GM19351 (cell line): ENCODE measurements around the gene RPGR.

Experiments
- ATAC-seq: cut with Tn5 transposase; IDR thresholded peaks from one replicate; pipeline ENCODE4 v1.9.1; 2021; ENCODE audit warnings: mild to moderate bottlenecking, moderate library complexity; ENCODE audit not compliant: unreplicated experiment

Gene RPGR

DNA sequence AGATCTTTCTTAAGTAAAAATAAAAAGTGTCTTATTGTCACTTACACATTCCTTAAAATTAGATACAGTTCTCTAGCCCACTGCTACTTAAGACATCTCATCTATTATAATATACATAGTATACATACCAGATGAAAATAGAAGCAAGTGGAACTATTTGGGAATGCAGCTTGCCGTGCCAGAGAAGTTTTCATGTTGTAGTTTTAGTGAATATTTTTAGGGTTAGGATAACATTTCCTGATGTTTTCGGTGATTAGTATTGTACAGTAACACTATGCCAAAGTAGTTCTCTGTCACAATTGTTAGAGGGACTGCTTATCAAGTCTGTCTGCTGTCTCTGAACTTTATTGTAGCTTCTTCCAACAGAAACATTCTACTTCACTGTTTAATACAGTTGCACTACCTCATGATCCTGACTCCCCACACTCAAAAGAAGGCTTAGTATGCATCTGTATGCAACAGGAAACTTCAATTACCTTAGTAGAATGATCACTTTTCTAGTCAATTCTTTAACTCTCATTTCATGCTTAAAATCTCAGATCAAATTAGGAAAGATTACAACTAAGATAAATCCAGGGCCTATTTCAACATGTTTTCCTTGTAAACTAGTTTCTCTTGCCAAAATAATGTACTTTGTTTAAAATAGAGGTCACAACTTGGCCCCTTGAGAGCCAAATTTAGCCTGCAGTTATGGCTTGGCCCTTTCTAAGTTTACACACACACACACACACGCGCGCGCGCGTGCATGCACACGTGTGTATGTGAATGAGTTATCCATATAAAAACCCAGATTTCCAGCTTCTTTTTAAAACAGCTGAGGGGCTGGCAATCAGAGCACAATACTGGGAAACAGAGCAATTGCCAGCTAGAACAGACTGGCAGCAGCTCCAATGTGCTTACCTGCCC, 64.3 kb downstream of the RPGR start:
- ATAC-seq: no peak

DNA sequence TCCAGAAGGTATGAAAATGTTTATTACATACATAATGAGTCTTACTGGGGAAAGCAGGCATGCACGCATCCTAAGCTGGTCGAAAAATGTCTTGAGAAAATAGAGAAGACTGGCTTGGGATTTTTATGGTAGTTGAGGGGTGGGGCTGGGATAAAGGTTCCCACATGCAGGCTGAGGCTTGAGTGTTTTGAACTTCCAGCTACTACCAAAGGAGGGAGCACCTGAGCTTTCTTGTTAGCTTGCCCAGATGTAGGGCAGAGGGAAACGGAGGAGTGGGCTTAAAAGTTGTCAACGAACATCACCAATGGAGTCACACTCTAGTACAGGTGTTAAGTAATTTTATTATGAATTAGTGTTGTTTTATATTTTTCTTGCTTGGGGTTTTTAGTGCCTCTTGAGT, 67.1 kb downstream of the RPGR start:
- ATAC-seq: peak; percentile 80

DNA sequence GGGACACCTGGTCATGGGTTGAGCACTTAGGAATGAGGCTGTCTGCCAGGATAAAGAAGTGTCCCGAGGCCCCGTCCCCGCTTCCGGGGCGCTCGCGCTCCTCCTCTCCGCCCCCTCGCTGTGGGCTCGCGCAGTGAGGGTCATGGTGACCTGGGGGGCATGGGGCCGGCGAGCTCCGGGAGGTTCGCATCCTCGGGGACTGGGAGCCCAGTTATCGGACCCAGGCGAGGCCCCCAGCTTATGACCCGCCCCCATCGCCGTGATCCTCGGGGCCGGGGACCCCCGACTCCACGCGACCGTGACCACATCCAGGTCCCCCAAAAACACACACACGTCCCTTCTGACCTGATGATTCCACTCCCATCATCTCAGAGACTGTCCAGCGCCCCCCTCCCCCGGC, 71.3 kb downstream of the RPGR start:
- no peak for ATAC-seq

DNA sequence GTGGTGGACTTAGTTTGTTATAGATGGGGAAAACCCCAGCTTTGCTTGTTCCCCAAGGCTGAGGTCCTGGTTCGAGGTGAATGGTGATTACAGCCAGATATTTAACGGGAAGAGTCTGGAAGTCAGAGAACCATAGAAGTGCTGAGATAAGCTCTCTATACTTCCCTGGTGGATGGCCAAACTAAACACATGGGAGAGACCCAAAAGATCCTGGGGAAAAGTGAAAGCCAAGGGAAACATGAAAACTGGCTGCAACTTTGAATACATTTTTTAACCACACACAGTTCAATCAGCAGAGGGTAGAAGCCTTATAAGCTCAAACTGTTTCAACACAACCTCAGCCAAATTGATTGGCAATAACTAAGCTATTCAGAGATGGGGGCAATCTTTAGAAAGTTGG, 77.3 kb downstream of the RPGR start:
- no peak for ATAC-seq

DNA sequence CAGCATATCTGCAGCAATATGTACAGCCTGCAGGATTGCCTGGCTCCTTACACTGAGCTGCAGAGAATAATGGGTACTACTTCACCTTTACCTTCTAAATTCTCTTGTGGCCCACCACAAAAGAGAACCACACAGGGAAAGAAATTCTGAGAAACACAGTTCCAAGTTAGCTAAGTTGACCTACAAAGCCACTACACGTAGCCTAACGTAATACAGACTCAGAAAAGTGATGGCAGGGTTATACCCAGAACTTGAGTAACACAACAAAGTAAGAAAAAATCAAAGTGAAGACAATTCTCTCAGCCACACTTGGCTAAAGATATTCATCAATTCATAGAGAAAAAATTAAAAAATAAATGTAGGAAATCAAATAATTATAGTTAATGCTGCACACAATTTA, 80.3 kb downstream of the RPGR start:
- no peak for ATAC-seq

DNA sequence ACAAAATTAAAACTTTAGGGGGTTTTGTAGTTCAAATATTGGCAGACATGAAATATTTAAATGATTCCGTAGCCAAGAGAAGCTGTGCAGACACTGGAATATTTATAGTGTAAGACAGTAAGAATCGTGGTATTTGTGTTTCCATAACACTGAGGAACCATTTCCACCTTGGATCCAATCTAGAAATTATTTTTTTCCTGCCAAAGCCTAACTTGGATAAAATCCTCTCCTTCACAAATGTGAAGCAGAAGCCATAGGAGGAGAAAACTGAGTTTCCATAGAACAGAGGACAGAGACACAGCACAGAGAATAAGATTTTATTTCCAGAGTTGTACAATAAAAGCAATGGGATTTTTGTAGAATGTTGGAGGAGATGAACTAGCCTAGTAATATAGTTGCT, 86.8 kb downstream of the RPGR start:
- no peak for ATAC-seq

DNA sequence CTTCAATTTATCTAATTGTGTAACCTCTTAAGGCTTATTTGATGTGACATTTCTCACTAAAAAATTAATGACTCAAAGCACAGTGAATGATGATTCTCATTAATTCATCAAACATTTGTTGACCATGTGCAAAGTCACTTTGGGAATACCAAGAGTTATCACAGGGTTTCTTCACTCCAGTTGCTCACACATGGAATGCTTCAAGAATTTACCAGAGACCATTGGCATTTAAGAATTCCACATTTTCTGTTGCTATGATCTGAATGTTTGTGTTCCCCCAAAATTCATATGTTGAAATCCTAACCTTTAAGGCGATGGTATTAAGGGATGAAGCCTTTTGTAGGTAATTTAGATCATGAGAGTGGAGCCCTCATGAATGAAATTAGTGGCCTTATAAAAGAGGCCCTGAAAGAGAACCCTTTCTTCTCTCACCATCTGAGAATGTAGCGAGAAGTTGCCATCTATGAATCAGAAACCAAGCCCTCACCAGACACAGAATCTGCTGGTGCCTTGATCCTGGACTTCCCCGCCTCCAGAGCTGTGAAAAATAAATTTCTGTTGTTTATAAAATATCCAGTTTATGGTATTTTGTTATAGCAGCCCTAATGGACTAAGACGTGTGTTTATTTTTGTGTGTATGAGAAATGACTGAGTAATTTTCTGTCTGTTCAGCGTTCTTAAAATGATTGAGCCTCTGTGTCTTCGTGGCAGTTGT, 90.3 kb downstream of the RPGR start:
- ATAC-seq: no peak

DNA sequence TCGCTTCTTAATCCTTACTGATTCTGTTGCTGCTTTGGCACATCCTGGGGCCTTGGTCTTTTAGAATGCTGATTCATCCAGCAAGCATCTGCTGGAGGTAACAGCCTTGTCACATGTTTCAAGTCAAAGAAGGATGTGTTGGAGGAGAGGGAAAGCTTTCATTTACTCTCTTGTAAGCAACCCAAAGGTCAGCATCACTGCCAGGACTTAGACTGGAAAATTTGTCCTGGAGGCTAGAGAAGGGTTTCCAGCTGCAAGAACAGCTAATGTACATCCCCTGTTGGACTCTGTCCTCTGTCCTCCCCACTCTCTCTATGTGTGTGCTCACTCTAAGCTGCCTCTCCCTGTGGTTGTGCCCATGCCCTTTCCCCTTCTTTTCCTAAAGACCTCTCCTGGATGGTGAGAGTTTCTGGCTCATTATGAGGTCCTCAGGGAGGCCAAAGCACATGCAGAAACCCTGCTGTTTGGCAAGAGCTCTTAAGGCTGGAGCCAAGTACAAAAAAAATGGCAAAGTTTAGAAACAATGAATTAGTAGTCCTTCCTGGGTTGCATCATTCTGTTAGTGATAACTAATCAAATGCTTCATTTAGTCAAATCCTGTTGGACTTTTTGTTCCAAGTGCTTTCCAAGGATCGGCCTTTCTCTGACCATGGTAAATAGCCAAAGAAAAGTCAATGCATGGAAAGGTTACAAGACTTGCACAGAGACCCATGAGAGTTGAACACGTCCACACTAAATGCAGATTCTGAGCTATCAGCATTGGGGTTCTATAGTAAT, 93.2 kb downstream of the RPGR start:
- ATAC-seq: no peak

DNA sequence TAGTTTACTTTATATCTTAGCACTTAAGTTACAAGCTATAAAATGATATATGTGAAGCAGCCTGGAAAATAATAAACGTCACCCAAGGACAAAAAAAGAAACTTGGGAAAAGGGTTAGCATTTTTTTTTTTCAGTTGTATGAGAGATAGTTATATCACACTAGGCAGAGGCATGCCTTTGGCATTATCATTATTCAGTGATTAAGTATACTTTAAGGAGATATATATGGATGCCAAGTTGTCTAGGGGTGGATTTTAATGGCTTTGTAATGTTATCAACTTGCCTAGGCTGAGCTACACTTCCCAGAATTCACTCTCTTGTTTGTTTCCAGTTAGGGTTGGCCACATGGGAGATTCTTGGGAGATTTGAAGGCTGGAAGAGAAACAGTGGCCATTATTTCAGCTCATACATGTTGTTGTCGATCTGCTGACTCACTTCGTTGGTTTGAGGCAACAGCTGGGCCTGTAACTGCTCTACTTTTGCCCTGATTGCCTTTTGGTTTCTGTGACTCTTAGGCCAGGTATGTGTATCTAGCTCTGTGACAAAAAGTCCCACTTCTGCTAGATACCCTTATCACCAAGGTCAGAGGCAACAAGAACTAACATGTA, 95.1 kb downstream of the RPGR start:
- ATAC-seq: no peak

DNA sequence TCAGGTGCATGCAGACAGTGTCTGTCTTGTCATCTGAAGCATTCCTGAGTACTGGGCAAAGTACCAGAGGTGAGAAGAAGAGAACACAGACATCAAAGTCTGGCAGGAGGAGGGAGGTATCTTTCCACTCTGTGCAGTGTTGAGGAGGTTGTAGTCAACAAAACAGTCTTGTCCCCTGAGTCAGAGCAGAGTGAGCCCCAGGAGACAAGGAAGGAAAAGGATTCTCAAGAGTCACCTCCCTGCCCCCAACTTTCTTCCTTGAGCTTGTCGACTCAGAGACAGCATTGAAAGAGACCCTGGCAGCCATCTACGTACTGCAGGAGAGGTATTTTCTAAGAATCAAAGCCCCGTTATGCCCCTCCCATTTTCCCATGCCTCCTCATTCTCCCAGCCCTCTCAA, 102.2 kb downstream of the RPGR start:
- no peak for ATAC-seq

DNA sequence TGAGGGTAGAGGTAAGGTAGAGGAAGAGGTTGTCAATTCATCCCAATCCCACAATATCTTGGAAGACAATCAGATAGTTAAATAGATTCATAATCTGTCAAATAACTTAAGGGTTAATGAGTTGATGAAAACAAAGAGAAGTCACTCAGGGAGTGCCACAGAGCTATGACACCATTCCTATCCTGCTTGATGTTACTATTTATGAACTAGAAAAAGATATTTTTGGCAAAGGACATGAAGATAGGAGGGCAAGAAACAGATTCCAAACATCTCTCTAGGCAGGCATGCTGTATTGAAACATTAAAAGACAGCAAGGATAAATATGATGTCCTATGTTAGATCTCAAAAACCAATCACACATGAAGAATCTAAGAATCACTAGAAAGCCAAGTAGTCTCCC, 103.1 kb downstream of the RPGR start:
- no peak for ATAC-seq

DNA sequence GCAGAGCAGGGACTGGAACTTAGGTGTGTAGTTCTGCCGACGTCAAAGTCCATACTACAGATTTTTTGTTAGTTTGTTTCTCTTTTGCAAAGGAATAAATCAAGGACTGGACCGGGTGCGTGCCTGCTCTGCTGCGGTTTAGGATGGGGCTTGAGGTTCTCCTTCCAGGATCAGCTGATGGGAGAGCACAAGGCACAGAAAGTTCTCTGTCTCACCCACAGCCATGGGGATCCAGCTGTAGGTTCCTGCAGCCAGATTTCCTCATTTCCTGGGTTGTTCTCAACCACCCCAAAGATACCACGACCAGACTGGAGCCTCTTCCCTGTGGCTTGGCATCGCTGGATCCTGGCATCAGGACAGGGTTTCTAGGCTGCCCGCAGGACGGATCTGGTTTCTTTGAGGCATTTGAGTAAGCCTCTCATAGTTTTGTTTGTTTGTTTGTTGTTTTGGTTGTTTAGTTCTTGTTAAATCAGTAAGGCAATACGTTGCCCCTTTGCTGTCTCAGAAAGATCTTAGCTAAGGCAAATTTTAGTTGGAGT, 105.8 kb downstream of the RPGR start:
- ATAC-seq: no peak

DNA sequence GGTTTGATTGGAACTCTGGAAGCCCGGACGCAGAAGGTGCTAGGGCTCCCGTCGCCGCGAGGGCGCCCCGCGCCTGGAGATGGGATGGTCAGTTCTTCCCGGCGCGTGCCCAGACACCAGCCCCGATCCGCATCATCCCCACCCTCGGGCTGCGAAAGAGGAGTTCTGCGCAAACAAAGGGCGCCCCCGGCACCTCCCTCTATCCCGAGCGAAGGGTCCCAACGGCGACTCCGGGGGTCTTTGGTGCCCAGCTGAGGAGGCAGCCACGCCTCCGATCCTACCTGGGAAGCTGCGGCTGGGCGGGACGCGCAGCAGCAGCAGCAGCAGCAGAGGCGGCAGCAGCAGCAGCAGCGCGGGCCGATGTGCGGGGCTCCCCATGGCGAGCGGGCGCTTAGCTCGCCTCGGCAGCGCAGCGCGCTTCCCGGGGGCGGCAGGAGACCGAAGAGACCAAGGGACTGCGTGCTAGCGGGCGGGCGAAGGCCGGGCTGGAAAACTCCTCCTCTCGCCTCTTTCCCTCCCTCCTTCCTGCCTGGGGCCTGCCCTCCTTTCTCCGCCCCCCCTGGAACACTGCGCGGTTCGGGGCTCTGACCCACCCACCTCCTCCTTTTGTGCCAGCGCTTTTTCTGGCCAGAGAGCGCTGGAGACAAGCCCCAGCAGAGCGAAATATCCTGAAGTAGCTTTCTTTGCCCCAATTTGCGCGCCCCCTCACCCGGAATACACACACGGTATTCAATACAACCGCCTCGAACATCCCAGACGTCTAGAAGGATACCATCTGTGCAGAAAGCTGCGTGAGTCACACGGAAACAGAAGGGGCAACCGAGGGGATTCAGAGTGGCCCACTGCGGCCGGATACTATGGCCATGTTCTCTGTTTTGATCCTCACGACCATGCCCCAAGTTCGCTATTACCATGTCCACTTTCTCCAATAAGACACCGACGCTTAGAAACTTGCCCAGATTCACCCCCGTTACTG, 106.6 kb downstream of the RPGR start, which contains the start of gene SRPX:
Gene SRPX (minus strand): TSS at position 457 of the 976 bp plus-strand sequence. CDS start 79 bp downstream, at position 378.
- peak; percentile 4 for ATAC-seq

DNA sequence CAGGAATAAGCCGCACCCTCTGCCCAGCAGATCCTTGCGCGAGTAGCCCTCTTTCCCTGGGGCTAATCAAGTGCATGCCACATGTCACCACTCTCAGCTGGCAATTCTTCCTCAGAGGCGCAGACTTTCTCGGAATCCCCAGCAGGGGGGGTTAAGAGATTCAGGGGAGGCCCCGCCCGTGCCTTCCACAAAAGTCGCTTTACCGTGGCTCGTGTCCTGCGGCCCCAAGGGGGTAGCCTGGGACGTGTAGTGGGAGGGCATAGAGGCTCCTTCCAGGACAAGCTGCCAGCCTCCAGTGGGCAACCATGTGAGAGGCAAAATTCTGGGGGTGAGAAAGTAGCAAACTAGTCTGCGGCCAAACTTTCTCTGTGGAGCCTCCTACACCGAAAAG, 107.3 kb downstream of the RPGR start:
- peak; percentile 64 for ATAC-seq
